Activated CD8-positive, alpha-beta T cell treated with anti-CD3 and anti-CD28 coated beads for 36 hours (primary cell): ENCODE data around the gene SH2D4B. TPM values are rescaled to one million over a fixed set of nuclear protein-coding genes. Genes with fewer than 3 reads are reported as not detected.

ENCODE experiments used
- ATAC-seq: fragments of 200-7000 bp; cut with Tn5 transposase; one replicate; pipeline ENCODE4 v1.10.0; 2021; ENCODE audit warnings: mild to moderate bottlenecking, moderate library complexity
- CTCF ChIA-PET: fragments of 350-600 bp; sonication (Branson Sonifier 250); formaldehyde crosslinking; loops from one replicate; lab custom pipeline; 2021; ENCODE audit warnings: antibody characterized with exemption; lab: Charles Lee
- POLR2A ChIA-PET: fragments of 350-600 bp; sonication (Branson Sonifier 250); formaldehyde crosslinking; loops from one replicate; lab custom pipeline; 2021; ENCODE audit warnings: antibody characterized with exemption; lab: Charles Lee
- DNase-seq: peaks from one replicate; pipeline ENCODE4 v3.0.0-alpha.2; 2020
- H3K27ac Mint-ChIP-seq: one replicate; pipeline ENCODE4 v1.8.0; 2021; ENCODE audit warnings: mild to moderate bottlenecking, mixed read lengths
- H3K27me3 Mint-ChIP-seq: one replicate; pipeline ENCODE4 v1.8.0; 2021; ENCODE audit warnings: mixed read lengths
- H3K36me3 Mint-ChIP-seq: one replicate; pipeline ENCODE4 v1.8.0; 2021; ENCODE audit warnings: low read depth, mixed read lengths
- H3K4me1 Mint-ChIP-seq: one replicate; pipeline ENCODE4 v1.8.0; 2021; ENCODE audit warnings: low read depth, mixed read lengths
- H3K4me3 Mint-ChIP-seq: one replicate; pipeline ENCODE4 v1.8.0; 2021; ENCODE audit warnings: mild to moderate bottlenecking, moderate library complexity, mixed read lengths
- H3K9me3 Mint-ChIP-seq: one replicate; pipeline ENCODE4 v1.8.0; 2021; ENCODE audit warnings: mixed read lengths
- intact Hi-C: fragments of 100-400 bp; cut with micrococcal nuclease; formaldehyde crosslinking; loops from one replicate; pipeline ENCODE4 v1.10.0; 2022
- total RNA-seq, 2 experiments: library from RNA; stranded (reverse); gene quantifications; one replicate each; pipeline ENCODE4 v1.2.3, GENCODE V29; 2021
- TF ChIP-seq, protein P1 (sequence below): fragments of 200-600 bp; IDR thresholded peaks from one replicate; pipeline ENCODE4 v1.8.0; 2022; ENCODE audit warnings: antibody characterized with exemption, mild to moderate bottlenecking

Gene SH2D4B
- total RNA-seq, 2 experiments from 2014 or later: 0.11 to 0.20 TPM

DNA sequence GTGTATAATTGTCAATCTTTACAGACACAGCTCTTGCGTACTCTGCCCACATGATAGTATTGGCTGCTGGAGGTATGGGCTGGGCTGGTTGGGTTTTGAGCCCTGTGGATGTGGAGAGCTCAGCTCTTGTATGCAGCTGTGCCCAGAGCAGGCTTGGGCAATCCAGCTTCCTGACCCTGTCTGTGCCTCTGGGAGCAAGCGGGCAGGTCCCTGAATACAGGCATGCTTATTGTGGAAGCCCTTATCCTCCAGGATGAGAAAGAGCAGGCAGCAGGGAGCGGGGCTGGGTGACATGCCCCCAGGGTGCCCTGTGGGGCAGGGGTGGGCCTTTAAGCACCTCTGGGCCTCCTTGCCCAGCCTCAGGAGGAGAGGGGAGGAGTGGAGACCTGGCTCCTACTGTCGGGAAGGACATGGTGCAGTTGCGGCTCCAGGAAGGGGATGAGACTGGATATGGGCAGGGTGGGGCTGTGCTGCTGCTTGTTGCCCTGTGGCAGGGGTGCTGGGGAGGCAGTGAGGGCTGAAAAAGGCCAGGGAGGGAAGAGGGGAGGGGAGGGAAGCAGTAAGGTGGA lies 32.7 kb upstream of the SH2D4B start:
- H3K4me3 Mint-ChIP-seq: no peak overlapping the region
- H3K36me3 Mint-ChIP-seq: peaks cover 27% of the 10 kb centered on the region

DNA sequence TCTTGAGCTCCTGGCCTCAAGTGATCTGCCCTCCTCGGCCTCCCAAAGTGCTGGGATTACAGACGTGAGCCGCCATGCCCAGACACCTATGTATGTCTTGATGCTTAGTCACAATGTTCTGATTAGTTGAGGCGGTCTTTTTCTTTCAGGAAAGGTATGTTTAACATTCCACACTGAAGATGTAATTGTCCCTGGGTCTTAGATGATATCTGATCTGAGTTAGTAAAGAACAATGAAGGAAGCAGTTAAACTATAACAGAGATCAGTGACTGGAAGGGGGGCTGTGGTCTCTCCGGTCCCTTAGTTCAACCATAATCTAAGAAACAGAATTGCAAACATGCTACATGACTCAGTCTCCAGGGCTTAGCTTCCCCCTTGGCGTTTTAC lies 31.5 kb upstream of the SH2D4B start:
- intact Hi-C loops: loop anchor here (5.0 kb wide), 1 partner anchor 124 kb away; no protein-coding TSS in a partner anchor
- DNase-seq (no peak), ATAC-seq (no peak)
- Mint-ChIP-seq H3K27me3 (no peaks in the 10 kb centered on the region), H3K4me3 (no peak overlapping the region), H3K9me3 (no peaks in the 10 kb centered on the region), H3K36me3 (peaks cover 30% of the 10 kb centered on the region), H3K4me1 (peaks cover 57% of the 10 kb centered on the region), H3K27ac (peak overlapping the region; percentile 36)
- ChIA-PET POLR2A (interaction anchor here (0.6 to 10.2 kb wide), 8 partner anchors 8 to 98 kb away, joined by 3 to 113 read pairs (median 4); no protein-coding TSS in a partner anchor), CTCF (interaction anchor here (0.7 to 23.2 kb wide), 34 partner anchors 8 to 427 kb away, joined by 3 to 1114 read pairs (median 7); partner anchors contain the start of genes PRXL2A, TMEM254 and TSPAN14)
- TF ChIP-seq, protein P1, sequence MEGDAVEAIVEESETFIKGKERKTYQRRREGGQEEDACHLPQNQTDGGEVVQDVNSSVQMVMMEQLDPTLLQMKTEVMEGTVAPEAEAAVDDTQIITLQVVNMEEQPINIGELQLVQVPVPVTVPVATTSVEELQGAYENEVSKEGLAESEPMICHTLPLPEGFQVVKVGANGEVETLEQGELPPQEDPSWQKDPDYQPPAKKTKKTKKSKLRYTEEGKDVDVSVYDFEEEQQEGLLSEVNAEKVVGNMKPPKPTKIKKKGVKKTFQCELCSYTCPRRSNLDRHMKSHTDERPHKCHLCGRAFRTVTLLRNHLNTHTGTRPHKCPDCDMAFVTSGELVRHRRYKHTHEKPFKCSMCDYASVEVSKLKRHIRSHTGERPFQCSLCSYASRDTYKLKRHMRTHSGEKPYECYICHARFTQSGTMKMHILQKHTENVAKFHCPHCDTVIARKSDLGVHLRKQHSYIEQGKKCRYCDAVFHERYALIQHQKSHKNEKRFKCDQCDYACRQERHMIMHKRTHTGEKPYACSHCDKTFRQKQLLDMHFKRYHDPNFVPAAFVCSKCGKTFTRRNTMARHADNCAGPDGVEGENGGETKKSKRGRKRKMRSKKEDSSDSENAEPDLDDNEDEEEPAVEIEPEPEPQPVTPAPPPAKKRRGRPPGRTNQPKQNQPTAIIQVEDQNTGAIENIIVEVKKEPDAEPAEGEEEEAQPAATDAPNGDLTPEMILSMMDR: no peak

More for the DNA sequence above, 32.7 kb upstream of the SH2D4B start:
- ChIA-PET CTCF (interaction anchor here (0.6 to 23.2 kb wide), 28 partner anchors 8 to 426 kb away, joined by 3 to 1114 read pairs (median 8); partner anchors contain the start of genes PRXL2A, SH2D4B, TMEM254 and TSPAN14), POLR2A (interaction anchor here (0.8 to 10.2 kb wide), 9 partner anchors 9 to 97 kb away, joined by 3 to 113 read pairs (median 3); no protein-coding TSS in a partner anchor)
- TF ChIP-seq, protein P1: no peak
- DNase-seq (peak; percentile 24), ATAC-seq (no peak)
- Mint-ChIP-seq H3K4me1 (peaks cover 57% of the 10 kb centered on the region), H3K27ac (peak overlapping the region; percentile 82), H3K9me3 (no peaks in the 10 kb centered on the region), H3K27me3 (no peaks in the 10 kb centered on the region)
- intact Hi-C loops: loop anchor here (1.0 to 5.0 kb wide), 2 partner anchors 60 to 123 kb away; no protein-coding TSS in a partner anchor

DNA sequence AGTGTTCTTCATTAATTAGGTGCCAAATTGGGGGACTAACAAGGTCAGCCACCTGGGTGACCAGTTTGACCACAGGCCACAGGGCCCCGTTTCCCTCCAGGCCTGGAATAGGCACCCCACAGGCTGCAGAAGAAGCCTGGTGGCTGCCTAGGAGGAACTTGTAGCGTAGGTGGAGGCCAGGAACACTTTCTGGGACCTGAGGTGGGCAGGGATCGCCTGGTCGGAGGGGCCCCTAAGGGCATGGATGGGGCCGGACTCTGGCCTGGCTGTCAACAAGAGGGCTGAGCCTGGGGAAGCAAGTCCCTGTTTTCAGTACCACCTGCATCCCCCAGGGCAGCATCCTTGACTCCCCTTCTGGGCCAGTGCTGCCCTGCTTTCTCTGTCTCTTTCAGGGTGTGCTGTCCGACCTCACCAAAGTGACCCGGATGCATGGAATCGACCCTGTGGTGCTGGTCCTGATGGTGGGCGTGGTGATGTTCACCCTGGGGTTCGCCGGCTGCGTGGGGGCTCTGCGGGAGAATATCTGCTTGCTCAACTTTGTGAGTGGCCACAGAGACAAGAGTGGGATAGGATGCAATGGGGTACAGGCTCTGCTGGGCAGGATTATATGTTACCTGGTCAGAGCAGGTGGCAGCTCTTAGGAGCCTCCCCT lies 30.7 kb upstream of the SH2D4B start:
- H3K9me3 Mint-ChIP-seq: no peaks in the 10 kb centered on the region
- H3K4me3 Mint-ChIP-seq: no peak overlapping the region
- TF ChIP-seq, protein P1: no peak
- ATAC-seq (no peak), DNase-seq (no peak)
- H3K4me1 Mint-ChIP-seq: peaks cover 56% of the 10 kb centered on the region
- H3K36me3 Mint-ChIP-seq: peaks cover 31% of the 10 kb centered on the region
- intact Hi-C loops: loop anchor here (5.0 kb wide), 1 partner anchor 125 kb away; no protein-coding TSS in a partner anchor
- H3K27me3 Mint-ChIP-seq: no peaks in the 10 kb centered on the region
- POLR2A ChIA-PET: interaction anchor here (0.6 to 4.0 kb wide), 3 partner anchors 54 to 63 kb away, joined by 3 to 27 read pairs (median 5); no protein-coding TSS in a partner anchor
- CTCF ChIA-PET: interaction anchor here (0.9 to 23.2 kb wide), 8 partner anchors 13 to 129 kb away, joined by 3 to 1114 read pairs (median 12); partner anchors contain the start of genes PRXL2A and TSPAN14
- H3K27ac Mint-ChIP-seq: no peak overlapping the region

DNA sequence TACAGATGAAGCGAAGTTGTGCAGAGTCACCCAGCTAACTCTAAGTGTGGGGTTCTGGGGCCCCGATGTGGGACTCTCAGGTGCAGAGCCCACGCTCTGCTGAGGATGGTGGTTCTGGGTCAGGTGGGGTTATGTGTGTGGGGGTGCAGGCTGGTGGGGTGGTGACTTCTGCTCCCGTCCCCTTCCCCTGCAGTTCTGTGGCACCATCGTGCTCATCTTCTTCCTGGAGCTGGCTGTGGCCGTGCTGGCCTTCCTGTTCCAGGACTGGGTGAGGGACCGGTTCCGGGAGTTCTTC lies 28.6 kb upstream of the SH2D4B start:
- intact Hi-C loops: loop anchor here (5.0 kb wide), 1 partner anchor 127 kb away; no protein-coding TSS in a partner anchor
- TF ChIP-seq, protein P1: no peak
- ATAC-seq (no peak), DNase-seq (no peak)
- Mint-ChIP-seq H3K36me3 (peaks cover 37% of the 10 kb centered on the region), H3K9me3 (no peaks in the 10 kb centered on the region), H3K4me1 (peaks cover 35% of the 10 kb centered on the region), H3K27me3 (no peaks in the 10 kb centered on the region), H3K4me3 (no peak overlapping the region), H3K27ac (no peak overlapping the region)
- CTCF ChIA-PET: interaction anchor here (1.0 to 23.2 kb wide), 5 partner anchors 13 to 131 kb away, joined by 3 to 1114 read pairs (median 4); partner anchors contain the start of gene TSPAN14
- POLR2A ChIA-PET: interaction anchor here (2.4 kb wide), 1 partner anchor 64 kb away, joined by 9 read pairs; no protein-coding TSS in a partner anchor
